Fibroblast of lung (primary cell): Measurements from ENCODE around the gene SIGLEC7. TPM values are rescaled to one million over a fixed set of nuclear protein-coding genes. Genes with fewer than 3 reads are reported as not detected.
A peak's percentile ranks its signal among the peaks of the same experiment; 100 is the strongest.

ENCODE experiments used
- DNase-seq, 2 donors: peaks; one replicate each; pipeline versions ENCODE4 v3.0.0 to v3.0.0-alpha.2; 2010; ENCODE audit warnings: low read depth in 2 of 2
- H2AFZ ChIP-seq: 2 replicates; pipeline ENCODE4 v1.5.1; 2012; ENCODE audit warnings: low read length, control low read depth, inconsistent platforms
- H3K27ac ChIP-seq: 2 replicates; pipeline ENCODE4 v1.5.1; 2011; ENCODE audit warnings: low read length, control low read depth; ENCODE audit not compliant: insufficient read depth
- H3K27me3 ChIP-seq: 2 replicates; pipeline ENCODE4 v1.5.1; 2011; ENCODE audit warnings: mild to moderate bottlenecking, low read length; ENCODE audit not compliant: control insufficient read depth, insufficient read depth
- H3K36me3 ChIP-seq: 2 replicates; pipeline ENCODE4 v1.5.1; 2011; ENCODE audit warnings: low read length; ENCODE audit not compliant: control insufficient read depth, insufficient read depth
- H3K4me1 ChIP-seq: 2 replicates; pipeline ENCODE4 v1.5.1; 2011; ENCODE audit warnings: low read length; ENCODE audit not compliant: control insufficient read depth, insufficient read depth; ENCODE audit errors: extremely low read depth
- H3K4me2 ChIP-seq: 2 replicates; pipeline ENCODE4 v1.5.1; 2011; ENCODE audit warnings: low read length, control low read depth; ENCODE audit not compliant: insufficient read depth; ENCODE audit errors: extremely low read depth
- H3K4me3 ChIP-seq, 4 experiments: fragments of 200-600 bp in 1 of 4; sonication (generic) in 1 of 4; replicated peaks in 1 of 4; 2 replicates each; pipeline ENCODE4 v1.5.1; 2011 to 2016; ENCODE audit warnings: low read length in 4 of 4, low read depth in 3 of 4, mild to moderate bottlenecking in 3 of 4, control low read depth in 2 of 4, inconsistent platforms in 1 of 4, mixed read lengths in 1 of 4; ENCODE audit not compliant: insufficient read depth in 1 of 4; ENCODE audit errors: control extremely low read depth in 1 of 4
- H3K79me2 ChIP-seq: 2 replicates; pipeline ENCODE4 v1.5.1; 2012; ENCODE audit warnings: mild to moderate bottlenecking, low read length, inconsistent platforms; ENCODE audit not compliant: control insufficient read depth, insufficient read depth
- H3K9ac ChIP-seq: 2 replicates; pipeline ENCODE4 v1.5.1; 2011; ENCODE audit warnings: mild to moderate bottlenecking, low read length, control low read depth; ENCODE audit not compliant: insufficient read depth
- H3K9me3 ChIP-seq: 2 replicates; pipeline ENCODE4 v1.5.1; 2012; ENCODE audit warnings: low read depth, low read length; ENCODE audit not compliant: control insufficient read depth, insufficient read depth
- H4K20me1 ChIP-seq: 2 replicates; pipeline ENCODE4 v1.5.1; 2011; ENCODE audit warnings: low read length; ENCODE audit not compliant: control insufficient read depth, insufficient read depth; ENCODE audit errors: extremely low read depth
- EZH2 ChIP-seq: IDR thresholded peaks from 2 replicates; pipeline ENCODE4 v1.5.1; 2012; ENCODE audit warnings: low read length, control low read depth, mild to moderate bottlenecking; ENCODE audit errors: missing control alignments
- polyA plus RNA-seq, 2 donors: library from polyadenylated mRNA; depleted of rRNA in 1 of 2; stranded (reverse) in 1 of 2; unstranded in 1 of 2; fragments of >200 nt; gene quantifications; 2 replicates each; pipeline ENCODE4 v1.2.1, GENCODE V29; 2011 to 2012; ENCODE audit warnings: missing spikeins in 1 of 2
- total RNA-seq: library from RNA; depleted of rRNA; stranded (reverse); fragments of >200 nt; gene quantifications from 2 replicates; pipeline ENCODE4 v1.2.1, GENCODE V29; 2014
- TF ChIP-seq, protein P1 (sequence below), 2 donors: IDR thresholded peaks in 1 of 2; conservative IDR thresholded peaks in 1 of 2; 1 replicate in 1 of 2; 2 replicates in 1 of 2; pipeline ENCODE4 v1.5.1; 2011 to 2012; ENCODE audit warnings: low read length in 2 of 2, control low read depth in 1 of 2, inconsistent platforms in 1 of 2, low read depth in 1 of 2, mild to moderate bottlenecking in 1 of 2

The SIGLEC7 gene
- total and polyA plus RNA-seq, 2 donors (not counting 1 experiment from before 2014, with no cell fraction given): not detected

DNA sequence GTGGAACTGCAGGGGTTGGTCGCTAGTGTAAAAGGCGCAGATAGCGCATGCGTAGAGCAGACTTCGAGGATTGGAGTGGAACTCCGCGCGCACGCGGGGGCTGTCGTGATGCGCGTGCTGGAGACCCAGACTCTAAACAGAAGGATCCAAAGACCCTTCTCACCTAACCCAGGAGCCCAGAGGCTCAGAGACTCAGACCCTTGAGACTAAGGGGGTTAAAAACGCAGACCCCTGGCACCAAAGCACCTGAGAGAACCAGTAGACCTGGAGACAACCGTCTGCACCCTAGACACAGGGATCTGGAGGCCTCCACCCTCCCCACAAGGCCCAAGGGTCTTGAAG lies 33.3 kb upstream of the SIGLEC7 start:
- Histone ChIP-seq H3K9me3 (no peaks in the 10 kb centered on the region), H3K4me1 (no peaks in the 10 kb centered on the region), H3K27ac (peak overlapping the region; percentile 16), H3K27me3 (peaks cover 7% of the 10 kb centered on the region), H3K4me2 (peak overlapping the region; percentile 37), H3K4me3 (peak overlapping the region; percentile 45 to 94 (median 63)), H4K20me1 (no peaks in the 10 kb centered on the region), H3K9ac (peak overlapping the region; percentile 29), H2AFZ (peak overlapping the region; percentile 78), H3K36me3 (peaks cover 1% of the 10 kb centered on the region), H3K79me2 (peaks cover 23% of the 10 kb centered on the region)
- no peak for TF ChIP-seq EZH2
- TF ChIP-seq, protein P1, sequence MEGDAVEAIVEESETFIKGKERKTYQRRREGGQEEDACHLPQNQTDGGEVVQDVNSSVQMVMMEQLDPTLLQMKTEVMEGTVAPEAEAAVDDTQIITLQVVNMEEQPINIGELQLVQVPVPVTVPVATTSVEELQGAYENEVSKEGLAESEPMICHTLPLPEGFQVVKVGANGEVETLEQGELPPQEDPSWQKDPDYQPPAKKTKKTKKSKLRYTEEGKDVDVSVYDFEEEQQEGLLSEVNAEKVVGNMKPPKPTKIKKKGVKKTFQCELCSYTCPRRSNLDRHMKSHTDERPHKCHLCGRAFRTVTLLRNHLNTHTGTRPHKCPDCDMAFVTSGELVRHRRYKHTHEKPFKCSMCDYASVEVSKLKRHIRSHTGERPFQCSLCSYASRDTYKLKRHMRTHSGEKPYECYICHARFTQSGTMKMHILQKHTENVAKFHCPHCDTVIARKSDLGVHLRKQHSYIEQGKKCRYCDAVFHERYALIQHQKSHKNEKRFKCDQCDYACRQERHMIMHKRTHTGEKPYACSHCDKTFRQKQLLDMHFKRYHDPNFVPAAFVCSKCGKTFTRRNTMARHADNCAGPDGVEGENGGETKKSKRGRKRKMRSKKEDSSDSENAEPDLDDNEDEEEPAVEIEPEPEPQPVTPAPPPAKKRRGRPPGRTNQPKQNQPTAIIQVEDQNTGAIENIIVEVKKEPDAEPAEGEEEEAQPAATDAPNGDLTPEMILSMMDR (conservative IDR thresholded peaks at IDR 0.05 in 1 of 2, IDR thresholded peaks at IDR 0.05 in 1 of 2; ENCODE audit: low read depth in 1 of 2, low read length in 2 of 2): no peak
- no peak for DNase-seq

DNA sequence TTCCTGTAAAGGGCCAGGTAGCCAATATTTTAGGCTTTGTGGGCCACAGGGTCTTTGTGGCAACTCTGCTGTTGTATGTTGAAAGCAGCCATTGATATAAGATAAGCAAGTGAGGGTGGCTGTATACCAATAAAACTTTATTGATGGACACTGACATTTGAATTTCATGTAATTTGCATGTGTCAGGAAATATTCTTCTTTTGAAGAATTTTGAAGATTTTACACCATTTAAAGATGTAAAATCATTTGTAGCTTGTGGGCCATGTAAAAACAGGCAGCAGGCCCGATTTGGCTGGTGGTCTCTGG lies 31.5 kb upstream of the SIGLEC7 start:
- no peak overlapping the region for H3K4me3 ChIP-seq
- no peak for TF ChIP-seq EZH2
- TF ChIP-seq, protein P1 (conservative IDR thresholded peaks at IDR 0.05 in 1 of 2, IDR thresholded peaks at IDR 0.05 in 1 of 2; ENCODE audit: low read depth in 1 of 2, low read length in 2 of 2): no peak
- H3K27me3 ChIP-seq: peaks cover 7% of the 10 kb centered on the region
- no peaks in the 10 kb centered on the region for H3K36me3 ChIP-seq
- H2AFZ ChIP-seq: no peak overlapping the region
- no peaks in the 10 kb centered on the region for H3K4me1 ChIP-seq
- no peak overlapping the region for H3K27ac ChIP-seq
- no peaks in the 10 kb centered on the region for H4K20me1 ChIP-seq
- H3K4me2 ChIP-seq: no peak overlapping the region
- no peaks in the 10 kb centered on the region for H3K9me3 ChIP-seq
- no peak for DNase-seq
- no peak overlapping the region for H3K9ac ChIP-seq
- peaks cover 15% of the 10 kb centered on the region for H3K79me2 ChIP-seq

DNA sequence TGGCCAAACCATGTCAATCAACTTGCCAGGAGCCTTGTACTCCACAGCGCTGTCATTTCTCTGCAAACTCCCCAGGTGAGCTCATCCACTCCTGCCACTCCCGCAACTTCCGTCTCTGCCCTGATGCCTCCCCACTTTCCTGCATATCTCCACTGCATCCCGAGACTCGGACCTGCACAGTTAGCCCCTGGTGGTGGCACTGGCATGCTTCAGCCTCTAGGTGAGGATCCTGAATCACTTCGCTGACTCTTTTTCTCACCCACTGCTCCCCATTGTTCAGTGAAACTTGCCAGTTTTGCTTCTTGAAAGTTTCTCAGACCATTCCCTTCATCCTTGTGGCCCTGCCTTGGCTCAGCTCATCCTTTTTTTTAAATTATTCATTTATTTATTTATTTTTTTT lies 30.5 kb upstream of the SIGLEC7 start:
- no peak overlapping the region for H3K9ac ChIP-seq
- DNase-seq: no peak
- peaks cover 7% of the 10 kb centered on the region for H3K27me3 ChIP-seq
- H2AFZ ChIP-seq: no peak overlapping the region
- no peaks in the 10 kb centered on the region for H3K9me3 ChIP-seq
- H3K79me2 ChIP-seq: peaks cover 10% of the 10 kb centered on the region
- no peaks in the 10 kb centered on the region for H3K4me1 ChIP-seq
- H4K20me1 ChIP-seq: no peaks in the 10 kb centered on the region
- no peaks in the 10 kb centered on the region for H3K36me3 ChIP-seq
- no peak overlapping the region for H3K27ac ChIP-seq
- no peak overlapping the region for H3K4me3 ChIP-seq
- H3K4me2 ChIP-seq: no peak overlapping the region
- TF ChIP-seq, protein P1 (conservative IDR thresholded peaks at IDR 0.05 in 1 of 2, IDR thresholded peaks at IDR 0.05 in 1 of 2; ENCODE audit: low read depth in 1 of 2, low read length in 2 of 2): peak in 1 of 2 donors; percentile 29
- no peak for TF ChIP-seq EZH2
